HG03280 (cell line): ENCODE results near the gene ESYT2.
"Not testable (repeated sequence)": the region's sequence is repeated elsewhere in the genome, so short reads cannot be mapped to it uniquely, and the experiment has no call there.

Experiments used
- ATAC-seq: cut with Tn5 transposase; IDR thresholded peaks from one replicate; pipeline ENCODE4 v1.9.1; 2021; ENCODE audit warnings: mild to moderate bottlenecking, moderate library complexity; ENCODE audit not compliant: unreplicated experiment

ESYT2 gene

GRCh38 chr7:158856883-158857668 is 27.8 kb upstream of the ESYT2 start:
- peak; percentile 33 for ATAC-seq

GRCh38 chr7:158854681-158855081 is 25.4 kb upstream of the ESYT2 start:
- no peak for ATAC-seq

- ATAC-seq = no peak
Measured at GRCh38 chr7:158850545-158851102, 21.3 kb upstream of the ESYT2 start.

GRCh38 chr7:158849768-158850544 is 20.6 kb upstream of the ESYT2 start:
- no peak for ATAC-seq

GRCh38 chr7:158849442-158849767 is 20.1 kb upstream of the ESYT2 start:
- ATAC-seq = no peak

- ATAC-seq = no peak
Measured at GRCh38 chr7:158847451-158847866, 18.1 kb upstream of the ESYT2 start.

GRCh38 chr7:158846304-158846703 is 17.0 kb upstream of the ESYT2 start:
- no peak for ATAC-seq

- ATAC-seq = no peak
Measured at GRCh38 chr7:158843771-158844170, 14.5 kb upstream of the ESYT2 start.

GRCh38 chr7:158842486-158842885 is 13.2 kb upstream of the ESYT2 start:
- ATAC-seq = no peak

- ATAC-seq = no peak
Measured at GRCh38 chr7:158840604-158841003, 11.3 kb upstream of the ESYT2 start.

- ATAC-seq = not testable (repeated sequence)
Measured at GRCh38 chr7:158839177-158839576, 9.9 kb upstream of the ESYT2 start.

GRCh38 chr7:158837790-158838637 is 8.7 kb upstream of the ESYT2 start:
- ATAC-seq = no peak

GRCh38 chr7:158836692-158837091 is 7.4 kb upstream of the ESYT2 start:
- no peak for ATAC-seq

GRCh38 chr7:158834878-158835784 is 5.8 kb upstream of the ESYT2 start:
- ATAC-seq = no peak

GRCh38 chr7:158832994-158833393 is 3.7 kb upstream of the ESYT2 start:
- no peak for ATAC-seq

GRCh38 chr7:158831738-158832091 is 2.4 kb upstream of the ESYT2 start:
- ATAC-seq = no peak

- no peak for ATAC-seq
Measured at GRCh38 chr7:158830211-158830723, 958 bp upstream of the ESYT2 start.

- ATAC-seq = peak; percentile 50
Measured at GRCh38 chr7:158829021-158829341, 328 bp downstream of the ESYT2 start.

GRCh38 chr7:158828133-158829020 is 932 bp downstream of the ESYT2 start:
- no peak for ATAC-seq
